NCI-H146 treated with DMSO at 0.1 percent for 48 hours (cell line): ENCODE data around the gene DRC3.
"Not testable (repeated sequence)": the region's sequence is repeated elsewhere in the genome, so short reads cannot be mapped to it uniquely, and the experiment has no call there.

ENCODE experiments used
- DNase-seq: peaks from one replicate; lab custom pipeline; 2025; ENCODE audit not compliant: unreplicated experiment; lab: John Stamatoyannopoulos, UW

DRC3 gene

DNA sequence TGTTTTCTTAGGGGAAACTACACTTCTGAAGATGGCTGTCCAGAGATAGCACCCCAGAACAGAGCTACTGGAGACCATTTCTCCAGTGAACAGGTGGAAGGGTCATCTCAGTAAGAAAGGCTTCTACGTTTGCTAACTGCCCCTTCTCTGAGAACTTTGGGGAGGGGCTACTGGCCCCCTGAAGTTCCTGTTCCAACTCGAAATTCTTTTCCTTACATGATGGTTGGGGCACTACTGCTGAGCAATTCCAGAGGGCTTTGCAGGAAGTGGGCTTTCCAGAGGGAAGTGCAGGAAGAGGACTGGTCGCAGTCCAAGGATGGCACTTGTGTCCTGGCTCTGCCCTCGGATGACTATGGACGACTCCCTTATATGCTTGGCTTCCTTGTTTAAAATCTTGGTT lies 31.6 kb upstream of the DRC3 start:
- no peak for DNase-seq

DNA sequence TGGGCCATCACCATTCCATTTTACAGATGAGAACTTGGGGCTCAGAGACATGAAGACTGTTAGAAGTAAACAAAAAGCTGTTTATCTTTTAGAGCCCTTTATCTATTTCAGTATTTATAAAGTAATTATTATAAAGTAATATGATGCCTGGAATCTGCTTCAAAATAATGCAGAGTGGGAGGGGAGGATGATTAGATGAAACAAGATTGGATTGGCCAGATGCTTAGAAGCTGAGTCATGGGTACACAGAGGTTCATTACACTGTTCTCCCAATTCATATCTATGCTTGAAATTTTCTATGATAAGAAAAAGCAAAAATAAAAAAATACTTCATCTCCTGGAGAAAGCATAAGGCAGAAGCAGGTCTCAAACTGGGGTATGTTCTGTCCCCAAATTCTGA lies 29.8 kb upstream of the DRC3 start:
- DNase-seq, result peak; percentile 7

DNA sequence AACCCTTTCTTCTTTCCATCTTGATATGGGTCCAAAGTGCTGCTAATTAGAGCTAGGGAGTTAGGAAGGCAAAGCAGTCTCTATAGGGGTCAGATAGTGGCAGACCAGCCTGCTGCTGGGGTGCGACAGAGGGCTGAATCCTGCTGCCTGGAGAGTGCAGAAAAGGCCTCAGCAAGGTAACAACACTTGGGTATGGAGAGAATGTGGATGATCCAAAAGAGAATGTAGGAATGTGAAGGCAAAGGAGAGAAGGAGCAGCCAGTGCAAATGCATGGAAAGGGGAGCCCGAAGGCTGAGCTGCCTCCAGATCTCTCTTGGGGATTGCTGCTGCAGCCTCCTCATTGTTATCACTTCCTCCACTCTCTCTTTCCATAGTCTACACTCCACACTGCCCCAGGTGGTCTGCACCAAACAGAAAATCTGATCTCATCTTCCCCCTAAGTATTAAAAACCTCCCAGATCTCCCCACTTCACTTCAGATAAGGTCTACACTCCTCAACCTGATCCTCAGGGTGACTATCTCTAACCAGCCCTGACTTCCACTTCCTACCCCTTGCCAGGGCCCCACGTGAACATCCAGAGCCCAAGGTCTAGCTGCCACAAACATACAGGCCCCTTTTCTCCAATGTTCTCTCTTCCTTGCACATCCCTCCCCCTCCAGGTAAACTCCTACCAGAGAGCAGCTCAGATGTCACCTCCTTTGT lies 29.2 kb upstream of the DRC3 start:
- peak; percentile 29 for DNase-seq

DNA sequence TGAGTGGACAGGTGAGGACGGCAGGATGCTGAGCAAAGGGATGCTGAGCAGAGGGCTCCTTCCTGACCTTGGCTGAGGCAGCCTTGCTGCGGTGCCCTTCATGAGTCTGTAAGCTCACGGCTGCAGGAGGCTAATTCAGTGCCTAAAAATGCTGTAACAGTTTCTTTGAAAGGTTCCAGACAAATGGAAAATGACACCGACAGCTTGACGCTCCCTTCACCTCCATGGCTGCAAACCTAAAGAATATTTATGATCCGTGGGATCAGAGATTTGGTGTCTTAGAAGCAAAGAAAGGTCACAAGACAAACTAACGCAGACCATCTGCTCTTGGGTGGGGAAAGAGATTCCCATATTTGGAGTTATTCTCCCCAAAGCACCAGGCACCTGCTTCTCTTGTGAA lies 28.4 kb upstream of the DRC3 start:
- DNase-seq, result no peak

DNA sequence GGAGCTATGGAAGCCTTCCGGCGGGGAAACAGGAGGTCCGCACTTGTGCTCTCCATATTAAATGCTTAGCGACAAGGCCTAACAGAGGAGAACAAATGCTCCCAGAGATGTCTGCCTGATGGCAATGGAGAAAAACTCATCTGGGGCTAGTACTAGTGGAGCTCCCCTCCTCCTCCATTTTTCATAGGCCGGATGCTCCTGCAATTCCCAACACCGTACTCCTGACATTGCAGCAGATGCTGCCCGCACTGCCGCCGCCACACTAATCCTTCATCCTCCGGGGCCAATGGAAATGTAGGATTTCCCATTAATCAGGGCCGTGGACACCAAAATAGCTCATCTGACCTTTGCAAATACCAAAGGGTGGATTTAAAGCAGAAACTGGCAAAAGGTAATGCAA lies 27.9 kb upstream of the DRC3 start:
- DNase-seq, result no peak

DNA sequence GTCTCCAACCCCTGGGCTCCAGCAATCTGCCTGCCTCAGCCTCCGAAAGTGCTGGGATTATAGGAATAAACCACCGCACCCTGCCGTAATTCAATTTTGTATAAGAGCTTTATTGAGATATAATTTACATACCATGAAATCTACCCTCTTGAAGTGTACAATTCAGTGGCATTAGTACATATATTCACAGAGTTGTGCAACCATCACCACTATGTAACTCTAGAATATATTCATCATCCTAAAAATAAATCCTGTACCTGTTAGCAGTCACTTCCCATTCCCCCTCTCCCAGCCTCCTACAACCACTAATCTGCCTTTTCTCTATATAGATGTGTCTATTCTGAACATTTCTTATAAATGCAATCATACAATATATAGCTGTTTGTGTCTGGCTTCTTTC lies 26.6 kb upstream of the DRC3 start:
- no peak for DNase-seq

DNA sequence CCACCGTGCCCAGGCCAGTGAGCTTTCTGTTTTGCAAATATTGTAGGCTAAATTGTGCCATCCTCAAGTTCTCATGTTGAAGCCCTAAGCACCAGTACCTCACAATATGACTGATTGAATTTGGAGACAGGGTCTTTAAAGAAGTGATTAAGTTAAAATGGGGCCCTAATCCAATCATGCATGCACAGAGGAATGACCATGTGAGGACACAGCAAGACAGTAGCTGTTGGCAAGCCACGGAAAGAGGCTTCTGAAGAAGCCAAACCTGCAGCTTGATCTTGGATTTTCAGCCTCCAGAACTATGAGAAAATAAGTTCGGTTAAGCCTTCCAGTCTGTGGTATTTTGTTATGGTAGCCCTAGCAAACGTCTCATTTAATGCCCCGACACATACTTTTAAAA lies 25.4 kb upstream of the DRC3 start:
- no peak for DNase-seq

DNA sequence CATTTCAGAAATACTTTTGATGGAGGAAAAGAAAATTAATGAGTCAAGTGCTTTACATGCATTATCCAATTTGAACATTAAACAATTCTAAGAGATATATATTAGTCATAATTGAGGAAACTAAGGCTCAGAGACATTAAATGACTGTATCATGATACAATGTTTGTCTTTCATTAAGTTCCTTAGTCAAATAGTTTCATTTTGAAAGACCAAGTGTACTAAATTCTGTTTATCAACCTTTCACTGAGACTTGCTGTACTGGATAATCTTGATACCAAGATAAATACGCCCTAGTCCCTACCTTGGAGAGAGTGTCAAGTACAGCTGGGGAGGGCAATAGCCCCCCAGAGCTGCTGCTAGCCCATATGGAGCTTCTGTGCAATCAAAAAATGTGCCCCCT lies 24.7 kb upstream of the DRC3 start:
- no peak for DNase-seq

DNA sequence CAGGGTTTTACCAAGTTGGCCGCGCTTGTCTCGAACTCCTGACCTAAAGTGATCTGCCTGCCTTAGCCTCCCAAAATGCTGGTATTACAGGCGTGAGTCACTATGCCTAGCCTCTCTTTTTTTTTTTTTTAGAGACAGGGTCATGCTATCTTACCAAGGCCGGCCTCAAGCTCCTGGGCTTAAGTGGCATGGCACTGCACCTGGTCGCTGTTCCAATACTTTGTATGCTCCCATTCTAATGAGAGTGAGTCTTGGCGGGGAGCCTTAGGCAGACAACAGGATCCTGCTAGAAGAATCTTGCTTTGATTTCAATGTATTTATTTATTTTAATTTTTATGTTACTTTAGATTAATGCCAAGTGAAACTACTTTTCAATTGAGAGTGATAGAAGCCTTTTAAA lies 22.3 kb upstream of the DRC3 start:
- no peak for DNase-seq

DNA sequence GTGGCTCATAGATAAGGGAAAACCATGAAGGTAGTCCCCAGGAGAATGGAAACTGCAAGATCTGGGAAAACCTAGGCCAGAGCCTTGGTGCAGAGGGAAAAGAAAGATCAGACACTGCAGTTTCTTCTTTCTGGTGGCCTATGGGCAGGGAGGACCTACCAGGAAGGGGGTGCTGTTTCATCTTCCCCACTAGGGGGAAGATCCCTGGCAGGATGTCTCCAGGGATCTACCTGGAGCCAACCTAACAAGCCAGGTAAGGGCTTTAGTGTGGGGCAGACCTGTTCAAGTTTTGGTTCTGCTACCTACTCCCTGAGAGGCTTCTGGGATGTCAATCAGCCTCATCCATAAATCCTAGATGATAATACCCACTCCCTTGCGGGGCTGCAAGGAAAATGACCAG lies 21.9 kb upstream of the DRC3 start:
- no peak for DNase-seq

DNA sequence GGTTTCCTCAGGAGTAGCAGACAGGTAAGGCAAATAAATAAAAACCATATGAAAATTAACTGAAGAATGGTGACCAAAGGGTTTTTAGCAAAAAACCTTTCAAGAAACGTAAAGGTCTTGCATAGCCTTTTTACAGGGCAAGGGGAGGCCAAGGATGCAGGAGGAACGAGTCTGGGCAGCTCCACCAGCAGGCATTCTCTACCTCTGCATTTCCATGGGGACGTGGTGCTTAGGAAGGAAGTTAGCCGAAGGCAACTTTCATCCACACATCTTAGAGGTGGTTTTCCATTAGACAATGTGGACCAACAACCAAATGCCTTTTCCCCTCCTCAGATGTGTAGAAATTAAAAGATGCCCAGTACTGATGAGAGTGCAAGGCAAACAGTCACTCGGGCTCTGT lies 21.1 kb upstream of the DRC3 start:
- no peak for DNase-seq

DNA sequence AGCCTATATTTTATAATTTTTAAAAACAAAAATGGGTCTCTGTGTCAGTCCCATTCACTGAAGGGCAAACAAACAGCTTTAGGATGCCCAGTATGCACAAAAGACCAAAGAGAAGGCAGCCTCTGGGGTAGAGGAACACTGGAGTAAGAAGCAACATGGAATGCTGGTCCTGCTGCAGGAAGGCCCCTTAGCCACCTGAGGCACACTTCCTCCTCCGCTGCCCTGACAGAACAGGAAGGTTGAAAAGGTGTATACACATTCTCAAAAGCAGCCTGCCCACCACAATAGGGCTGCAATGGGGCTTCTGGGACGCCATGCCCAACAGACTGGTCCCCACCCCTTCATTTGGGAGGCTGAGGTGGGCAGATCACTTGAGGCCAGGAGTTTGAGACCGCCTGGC lies 20.0 kb upstream of the DRC3 start:
- DNase-seq, result no peak

DNA sequence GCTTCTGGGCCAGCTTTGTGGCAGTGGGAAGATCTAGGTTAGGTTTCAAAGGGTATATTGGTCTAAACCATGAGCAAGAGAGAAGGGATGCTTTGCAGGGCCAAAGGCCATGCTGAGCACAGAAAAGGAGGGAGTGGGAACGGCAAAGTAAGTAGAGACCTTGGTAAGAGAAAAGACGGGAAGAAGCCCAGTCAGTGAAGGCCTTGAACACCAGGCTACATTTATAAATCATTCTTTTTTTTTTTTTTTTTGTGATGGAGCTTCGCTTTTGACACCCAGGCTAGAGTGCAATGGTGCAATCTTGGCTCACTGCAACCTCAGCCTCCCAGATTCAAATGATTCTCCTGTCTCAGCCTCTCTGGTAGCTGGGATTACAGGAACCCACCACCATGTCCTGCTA lies 18.6 kb upstream of the DRC3 start:
- no peak for DNase-seq

DNA sequence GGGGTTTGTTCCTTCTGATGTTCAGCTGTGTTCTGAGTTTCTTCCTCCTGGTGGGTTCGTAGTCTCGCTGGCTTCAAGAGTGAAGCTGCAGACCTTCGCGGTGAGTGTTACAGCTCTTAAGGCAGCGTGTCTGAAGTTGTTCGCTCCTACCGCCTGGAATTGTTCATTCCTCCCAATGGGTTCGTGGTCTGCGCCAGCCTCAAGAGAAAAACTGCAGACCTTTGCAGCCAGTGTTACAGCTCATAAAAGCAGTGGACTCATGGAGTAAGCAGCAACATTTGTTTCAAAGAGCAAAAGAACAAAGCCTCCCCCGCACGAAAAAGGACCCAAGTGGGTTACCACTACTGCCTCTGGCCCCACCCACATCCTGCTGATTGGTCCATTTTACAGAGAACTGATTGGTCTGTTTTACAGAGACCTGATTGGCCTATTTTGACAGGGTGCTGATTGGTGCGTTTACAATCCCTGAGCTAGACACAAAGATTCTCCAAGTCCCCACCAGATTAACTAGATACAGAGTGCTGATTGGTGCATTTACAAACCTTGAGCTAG lies 16.8 kb upstream of the DRC3 start:
- DNase-seq, result not testable (repeated sequence)

DNA sequence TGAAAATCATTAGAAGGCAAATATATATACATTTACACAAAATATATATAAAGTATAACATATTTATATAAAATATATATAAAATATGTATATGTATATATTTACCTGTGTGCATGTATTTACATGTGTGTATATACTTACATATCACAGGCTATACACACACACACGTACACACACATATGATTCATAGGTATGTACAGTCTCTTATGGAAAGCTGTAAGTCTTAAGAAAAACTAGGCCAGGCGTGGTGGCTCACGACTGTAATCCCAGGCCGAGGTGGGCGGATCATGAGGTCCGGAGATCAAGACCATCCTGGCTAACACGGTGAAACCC lies 15.1 kb upstream of the DRC3 start:
- DNase-seq, result no peak

DNA sequence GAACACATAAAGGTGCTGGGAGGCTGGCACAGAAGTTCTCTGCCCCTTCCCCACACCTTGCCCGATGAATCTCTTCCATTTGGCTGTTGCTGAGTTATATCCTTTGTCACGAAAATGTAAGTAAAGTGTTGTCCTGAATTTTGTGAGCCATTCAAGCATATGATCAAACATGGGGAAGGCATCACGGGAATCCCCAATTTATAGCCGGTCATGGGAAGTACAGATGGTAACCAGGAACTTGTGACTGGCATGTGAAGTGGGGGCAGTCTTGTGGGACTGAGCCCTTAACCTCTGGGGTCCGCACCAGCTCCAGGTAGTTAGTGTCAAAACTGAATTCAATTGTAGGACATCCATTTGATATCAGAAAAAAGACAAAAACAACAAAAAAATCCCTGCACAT lies 13.7 kb upstream of the DRC3 start:
- DNase-seq, result no peak

DNA sequence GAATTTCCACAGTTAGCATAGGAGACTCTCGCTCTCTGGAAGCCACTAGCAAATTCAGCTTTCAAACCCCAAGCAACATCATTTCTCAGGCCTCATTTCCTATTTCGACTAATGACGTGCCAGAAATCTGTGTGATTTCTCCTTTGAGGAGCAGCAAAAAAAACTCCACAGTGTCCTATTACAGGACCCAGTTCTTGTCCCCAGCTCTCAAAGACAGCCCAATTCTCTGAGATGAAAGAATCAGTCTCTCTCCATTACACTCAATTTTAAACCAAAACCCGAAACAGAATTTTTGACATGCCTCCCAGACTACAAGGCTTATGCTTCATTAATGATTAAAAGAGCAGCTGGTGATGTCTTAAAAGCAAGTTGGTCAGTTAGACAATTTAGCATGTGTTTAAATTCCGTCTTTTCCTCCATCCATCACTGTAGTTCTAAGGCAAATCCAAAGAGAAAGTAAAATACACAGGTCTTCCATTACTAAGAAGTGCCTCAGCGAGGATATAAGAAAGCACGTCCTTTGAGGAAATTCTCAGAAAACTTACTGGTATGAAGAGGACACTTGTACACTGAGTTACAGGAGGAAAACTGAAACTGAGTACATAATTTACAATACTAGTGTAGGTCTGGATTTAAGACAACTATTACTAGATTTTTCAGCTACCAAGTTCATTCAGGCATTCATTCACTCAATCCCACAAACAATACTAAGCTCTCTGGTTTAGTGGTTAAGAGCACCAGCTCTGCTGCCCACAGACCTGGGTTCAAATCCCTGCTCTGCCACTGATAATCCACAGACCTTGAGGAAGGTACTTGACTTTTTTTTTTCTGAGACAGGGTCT lies 12.9 kb upstream of the DRC3 start:
- no peak for DNase-seq

DNA sequence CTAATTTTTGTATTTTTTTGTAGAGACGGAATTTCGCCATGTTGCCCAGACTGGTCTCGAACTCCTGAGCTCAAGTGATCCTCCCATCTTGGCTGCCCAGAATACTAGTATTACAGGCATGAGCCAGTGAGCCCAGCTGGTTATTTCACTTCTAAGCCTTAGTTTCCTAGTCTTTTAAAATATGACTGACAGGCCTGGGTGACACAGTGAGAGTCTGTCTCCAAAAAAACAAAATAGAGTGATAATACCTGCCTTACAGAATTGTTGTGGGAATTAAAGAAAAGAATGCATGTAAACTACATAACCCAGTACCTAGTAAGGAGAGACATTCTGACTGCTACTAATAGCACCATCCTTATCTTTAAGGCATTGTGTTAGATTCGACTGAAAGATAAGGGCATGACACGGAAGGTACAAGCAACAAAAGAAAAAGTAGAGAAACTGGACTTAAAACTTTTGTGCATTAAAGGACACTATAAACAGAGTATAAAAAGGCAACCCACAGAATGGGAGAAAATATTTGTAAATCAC lies 12.1 kb upstream of the DRC3 start:
- DNase-seq, result no peak

DNA sequence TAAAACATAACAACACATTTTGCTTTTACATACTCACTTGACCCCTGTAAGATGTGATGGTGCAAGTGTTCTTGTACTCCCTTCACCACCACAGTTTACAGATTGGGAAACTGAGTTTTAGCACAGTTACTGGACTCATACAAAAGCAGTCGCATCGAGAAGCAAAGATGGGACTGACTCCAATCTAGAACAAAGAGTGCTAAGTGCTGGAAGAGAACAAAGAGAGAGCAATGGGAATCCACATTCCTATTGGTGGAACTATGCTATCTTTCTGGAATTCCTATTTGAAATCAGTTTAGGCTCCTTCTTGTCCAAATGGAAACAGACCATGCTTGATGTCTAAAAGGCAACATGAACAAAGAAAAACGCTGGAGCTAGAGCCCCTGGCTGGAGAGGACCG lies 9.6 kb upstream of the DRC3 start:
- DNase-seq, result no peak

DNA sequence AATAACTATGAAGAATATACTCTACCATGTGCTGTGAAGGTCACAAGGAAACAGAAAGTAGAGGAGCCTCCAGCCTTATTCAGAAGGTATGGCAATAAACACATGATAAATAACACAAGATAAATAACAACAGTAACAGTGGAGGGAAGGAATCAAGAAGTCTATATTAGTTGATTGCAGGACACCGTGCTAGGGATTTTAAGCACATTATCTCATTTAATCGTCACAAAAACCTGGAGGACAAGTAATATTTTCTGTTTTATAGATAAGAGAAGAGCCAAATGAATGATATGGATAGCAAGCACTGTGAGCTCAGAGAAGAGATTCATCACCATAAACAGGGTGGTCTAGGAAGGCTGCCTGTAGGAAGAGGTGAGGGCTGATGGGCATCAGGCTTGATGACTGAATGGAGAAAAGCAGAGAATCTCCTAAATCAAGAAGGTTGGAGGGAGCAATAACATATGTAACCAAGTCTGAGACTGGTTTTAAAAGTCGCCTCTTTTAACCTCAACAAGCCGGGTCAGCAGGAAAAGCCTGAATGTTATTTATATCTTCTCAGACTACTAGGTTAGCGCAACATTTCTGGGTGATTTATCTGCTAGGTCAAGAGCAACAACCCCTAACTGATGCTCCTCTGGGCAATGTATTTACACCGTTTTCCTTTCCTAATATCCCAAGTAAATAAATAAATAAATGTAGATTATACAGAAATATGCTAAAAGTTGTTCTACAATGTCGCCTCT lies 8.8 kb upstream of the DRC3 start:
- no peak for DNase-seq

DNA sequence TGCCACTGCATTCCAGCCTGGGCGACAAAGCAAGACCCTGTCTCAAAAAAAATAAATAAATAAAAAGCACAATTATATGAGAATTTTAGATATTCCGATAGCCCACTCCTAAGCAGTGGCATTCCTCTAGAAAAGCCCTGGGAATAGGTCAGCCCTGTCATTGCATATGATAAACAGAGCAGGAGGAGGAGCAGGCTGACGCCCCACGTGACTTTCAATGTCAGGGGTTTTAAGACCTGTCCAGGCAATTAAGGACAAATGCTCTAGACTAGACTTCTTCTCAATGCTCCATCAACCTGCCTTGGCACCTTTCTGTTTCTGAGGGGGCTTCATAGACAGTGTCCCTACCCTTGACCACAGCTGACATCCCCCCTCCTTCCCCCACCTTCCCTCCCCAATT lies 8.0 kb upstream of the DRC3 start:
- no peak for DNase-seq
